Activated CD4-positive, CD25-positive, alpha-beta regulatory T cell treated with anti-CD3 and anti-CD28 coated beads, Interleukin-2, amount 50 U/mL, for 16 hours (primary cell): Measurements from ENCODE around the gene TFCP2L1.

Source experiments
- DNase-seq: peaks from one replicate; pipeline ENCODE4 v3.0.0-alpha.2; 2020; ENCODE audit warnings: low read depth, low spot score

TFCP2L1 gene

DNA sequence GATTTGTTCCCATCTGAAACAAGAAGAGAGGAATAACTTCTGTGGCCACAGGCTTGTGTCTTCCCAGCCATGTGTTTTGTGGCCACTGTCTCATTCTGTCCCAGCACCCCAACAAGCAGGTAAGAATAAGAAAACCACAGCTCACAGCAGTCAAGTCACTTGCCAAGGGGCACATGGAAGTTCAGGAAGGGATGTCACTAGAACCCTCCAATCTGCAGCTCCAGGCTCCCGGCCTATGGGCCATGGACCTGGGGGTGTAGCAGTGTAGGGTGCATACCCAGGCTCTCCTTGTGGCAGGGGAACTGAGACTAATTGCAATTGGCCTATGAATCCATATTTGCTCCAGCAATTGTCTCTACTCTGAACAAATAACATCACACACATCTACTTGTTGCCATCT lies 112.5 kb downstream of the TFCP2L1 start:
- DNase-seq = no peak

DNA sequence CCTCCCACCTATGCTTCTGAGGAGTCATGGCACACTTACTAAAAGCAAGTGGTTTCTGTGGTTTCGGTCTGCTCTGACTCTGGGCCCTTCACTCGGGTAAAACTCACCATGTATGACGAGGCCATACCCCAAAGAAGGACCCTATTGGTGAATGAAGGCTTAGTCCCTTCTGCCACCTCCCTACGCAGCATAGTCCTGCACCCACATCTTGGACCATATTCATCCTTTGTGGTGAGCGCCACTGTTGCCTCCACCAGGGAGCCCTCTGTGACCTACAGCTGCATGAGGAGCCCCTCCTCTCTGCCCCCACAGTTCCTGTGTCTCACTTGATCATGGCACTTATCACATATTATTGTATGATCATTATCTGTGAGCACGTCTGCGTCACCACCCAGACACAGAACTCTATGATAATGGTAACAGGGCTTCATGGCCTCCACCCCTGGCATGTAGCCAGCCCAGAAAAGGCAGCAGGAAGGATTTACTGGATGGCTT lies 113.3 kb downstream of the TFCP2L1 start:
- DNase-seq = no peak

DNA sequence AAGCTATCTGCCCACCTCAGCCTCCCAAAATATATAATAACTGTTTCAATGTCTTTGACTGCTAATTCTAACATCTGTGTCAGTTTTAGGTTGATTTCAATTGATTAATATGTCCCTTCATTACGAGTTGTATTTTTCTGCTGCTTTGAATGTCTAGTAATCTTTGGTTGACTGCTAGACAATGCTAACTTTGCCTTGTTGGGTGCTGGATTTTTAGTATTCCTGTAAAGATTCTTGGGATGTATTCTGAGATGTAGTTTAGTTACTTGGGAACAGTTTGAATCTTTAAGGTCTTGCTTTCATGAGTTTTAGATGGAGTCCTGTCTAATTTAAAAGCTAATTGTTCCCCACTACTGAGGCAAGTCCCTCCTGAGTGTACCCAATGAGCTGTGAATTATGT lies 114.4 kb downstream of the TFCP2L1 start:
- no peak for DNase-seq

DNA sequence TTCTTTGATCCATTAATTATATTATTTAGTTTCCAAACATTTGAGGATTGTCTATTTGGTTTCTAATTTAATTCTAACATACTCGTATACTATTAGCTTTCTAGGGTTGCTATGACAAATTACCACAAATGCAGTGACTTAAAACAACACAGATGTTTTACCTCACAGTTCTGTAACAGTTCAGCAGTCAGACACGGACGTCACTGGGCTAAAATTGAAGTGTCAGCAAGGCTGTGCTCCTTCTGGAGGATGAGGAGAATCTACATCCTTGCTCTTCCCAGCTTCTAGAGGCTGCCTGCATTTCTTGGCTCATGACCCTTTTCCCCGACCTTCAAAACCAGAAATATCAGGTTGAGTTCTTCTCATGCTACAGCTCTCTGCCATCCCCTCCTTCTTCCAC lies 117.6 kb downstream of the TFCP2L1 start:
- DNase-seq = no peak
